Sigmoid colon (tissue), 7 donors: Measurements from ENCODE around the gene AKIRIN1. TPM values are rescaled to one million over a fixed set of nuclear protein-coding genes. Genes with fewer than 3 reads are reported as not detected.
A peak's percentile ranks its signal among the peaks of the same experiment; 100 is the strongest.
"Not testable (repeated sequence)": the region's sequence is repeated elsewhere in the genome, so short reads cannot be mapped to it uniquely, and the experiment has no call there.

Experiments used
- DNase-seq: peaks from one replicate; pipeline ENCODE4 v3.0.0-alpha.2; 2019
- H3K27ac ChIP-seq, 4 donors: fragments of 200-600 bp; sonication (generic); one replicate each; pipeline ENCODE4 v1.5.1; 2016 to 2019; ENCODE audit warnings: mild to moderate bottlenecking in 1 of 4
- H3K27me3 ChIP-seq, 3 donors: fragments of 200-600 bp; sonication (generic); one replicate each; pipeline ENCODE4 v1.5.1; 2019; ENCODE audit warnings: mild to moderate bottlenecking in 1 of 3
- H3K36me3 ChIP-seq, 4 donors: fragments of 200-600 bp; sonication (generic); one replicate each; pipeline ENCODE4 v1.5.1; 2016 to 2019
- H3K4me1 ChIP-seq, 4 donors: fragments of 200-600 bp; sonication (generic); one replicate each; pipeline ENCODE4 v1.5.1; 2017 to 2019
- H3K4me3 ChIP-seq, 4 donors: fragments of 200-600 bp; sonication (generic); one replicate each; pipeline ENCODE4 v1.5.1; 2017 to 2019; ENCODE audit warnings: mild to moderate bottlenecking in 2 of 4, moderate library complexity in 1 of 4
- H3K9me3 ChIP-seq, 4 donors: fragments of 200-600 bp in 3 of 4; sonication (generic) in 3 of 4; one replicate each; pipeline versions ENCODE4 v1.5.1 to v1.6.1; 2013 to 2019
- CTCF ChIP-seq, 4 experiments: fragments of 450-650 bp in 3 of 4; fragments of 200-600 bp in 1 of 4; IDR thresholded peaks; one replicate each; pipeline ENCODE4 v1.5.1; 2016 to 2019; ENCODE audit warnings: antibody characterized with exemption in 4 of 4, mild to moderate bottlenecking in 3 of 4, moderate library complexity in 2 of 4
- EP300 ChIP-seq, 4 donors: sonication (generic); formaldehyde crosslinking; IDR thresholded peaks; one replicate each; pipeline ENCODE4 v1.6.1; 2017; ENCODE audit warnings: antibody characterized with exemption in 4 of 4
- POLR2A ChIP-seq, 2 donors: fragments of 450-650 bp; IDR thresholded peaks; one replicate each; pipeline ENCODE4 v1.6.1; 2016; ENCODE audit warnings: antibody characterized with exemption in 2 of 2, mild to moderate bottlenecking in 2 of 2, moderate library complexity in 2 of 2
- POLR2AphosphoS5 ChIP-seq, 4 donors: sonication (generic); formaldehyde crosslinking; IDR thresholded peaks; one replicate each; pipeline ENCODE4 v1.6.1; 2017; ENCODE audit warnings: antibody characterized with exemption in 4 of 4
- WGBS, 2 donors: extraction: QIAGEN DNeasy Blood & Tissue Kit; methylation state at CpG; one replicate each; pipeline ENCODE4 v1.1.7; 2013; 5-methylcytosine and 5-hydroxymethylcytosine counted together
- intact Hi-C: fragments of 100-400 bp; cut with DNase I; formaldehyde crosslinking; loops from one replicate; pipeline ENCODE4 v1.15.1; 2023
- polyA plus RNA-seq, 3 donors: library from polyadenylated mRNA; stranded (reverse); fragments of 200-250 nt; gene quantifications; one replicate each; pipeline ENCODE4 v1.2.3, GENCODE V29; 2013
- total RNA-seq, 4 donors: library from RNA; depleted of rRNA; stranded (reverse); fragments of >200 nt; gene quantifications; one replicate each; pipeline ENCODE4 v1.1.0, GENCODE V29; 2016
- donor health status: healthy with polysubstance abuse.
- donor health status: Bipolar disorder and iron deficiency.
- donor health status: healthy.

The AKIRIN1 gene
- total and polyA plus RNA-seq, 7 donors: 28.4 to 59.2 (median 51.5) TPM

GRCh38 chr1:39017266-39017665 is 26.2 kb downstream of the AKIRIN1 start:
- H3K36me3 ChIP-seq: peaks cover 0 to 8% (median 0%) of the 10 kb centered on the region in 4 donors
- TF ChIP-seq POLR2A (IDR thresholded peaks at IDR 0.05): no peak
- no peaks in the 10 kb centered on the region for H3K4me1 ChIP-seq
- H3K9me3 ChIP-seq: no peaks in the 10 kb centered on the region
- no peaks in the 10 kb centered on the region for H3K27me3 ChIP-seq
- H3K4me3 ChIP-seq: no peak overlapping the region
- no peak overlapping the region for H3K27ac ChIP-seq
- intact Hi-C loops: no loop called here
- DNase-seq: no peak
- 84 to 90% methylated on average over 5 of the region's 5 CpGs for WGBS, 2 donors

- intact Hi-C loops, H3K36me3 ChIP-seq, DNase-seq, H3K27me3 ChIP-seq, H3K4me1 ChIP-seq, H3K9me3 ChIP-seq, H3K27ac ChIP-seq, H3K4me3 ChIP-seq: not testable (repeated sequence)
- 50 to 100% methylated on average over 1 of the region's 1 CpG for WGBS, 2 donors
Measured at GRCh38 chr1:39020494-39020893, 29.4 kb downstream of the AKIRIN1 start.

- Histone ChIP-seq H3K9me3 (no peaks in the 10 kb centered on the region), H3K4me1 (peaks cover 0 to 6% (median 2%) of the 10 kb centered on the region in 4 donors), H3K27me3 (no peaks in the 10 kb centered on the region), H3K36me3 (no peaks in the 10 kb centered on the region), H3K4me3 (no peak overlapping the region), H3K27ac (no peak overlapping the region)
- DNase-seq: no peak
- no peak for TF ChIP-seq POLR2AphosphoS5 (IDR thresholded peaks at IDR 0.05)
- TF ChIP-seq CTCF (IDR thresholded peaks at IDR 0.05): no peak
- no peak for TF ChIP-seq EP300 (IDR thresholded peaks at IDR 0.05)
- 72 to 82% methylated on average over 1 of the region's 1 CpG for WGBS, 2 donors
- intact Hi-C loops: no loop called here
Measured at GRCh38 chr1:39021426-39021825, 30.4 kb downstream of the AKIRIN1 start.

- 25 to 58% methylated on average over 1 of the region's 1 CpG for WGBS, 2 donors
- intact Hi-C loops: no loop called here
- peaks cover 0 to 18% (median 11%) of the 10 kb centered on the region in 4 donors for H3K4me1 ChIP-seq
- no peaks in the 10 kb centered on the region for H3K9me3 ChIP-seq
- TF ChIP-seq EP300 (IDR thresholded peaks at IDR 0.05) (no peak), POLR2A (IDR thresholded peaks at IDR 0.05) (no peak), POLR2AphosphoS5 (IDR thresholded peaks at IDR 0.05) (no peak), CTCF (IDR thresholded peaks at IDR 0.05) (no peak)
- no peak overlapping the region for H3K4me3 ChIP-seq
- no peaks in the 10 kb centered on the region for H3K36me3 ChIP-seq
- H3K27me3 ChIP-seq: no peaks in the 10 kb centered on the region
- no peak for DNase-seq
- no peak overlapping the region for H3K27ac ChIP-seq
Measured at GRCh38 chr1:39023140-39023539, 32.1 kb downstream of the AKIRIN1 start.

- Histone ChIP-seq H3K36me3 (peaks cover 12 to 30% (median 26%) of the 10 kb centered on the region in 4 donors), H3K27me3 (no peaks in the 10 kb centered on the region), H3K9me3 (no peaks in the 10 kb centered on the region), H3K4me1 (peaks cover 0 to 38% (median 15%) of the 10 kb centered on the region in 4 donors), H3K27ac (peak within 1 kb of the TSS; percentile 89 to 96 (median 94)), H3K4me3 (peak within 1 kb of the TSS; percentile 54 to 74 (median 69))
- 0 to 1% methylated on average over 47 of the region's 47 CpGs for WGBS, 2 donors
- intact Hi-C loops: loop anchor here (1.0 kb wide), 2 partner anchors 35 to 167 kb away; partner anchors contain the start of genes AKIRIN1 and RRAGC
- peak; percentile 97 for DNase-seq
- TF ChIP-seq CTCF (IDR thresholded peaks at IDR 0.05) (no peak), EP300 (IDR thresholded peaks at IDR 0.05) (peak in 1 of 4 donors; percentile 63), POLR2AphosphoS5 (IDR thresholded peaks at IDR 0.05) (peak; percentile 97 to 99 (median 98)), POLR2A (IDR thresholded peaks at IDR 0.05) (peak; percentile 94 to 96)
Measured at GRCh38 chr1:39026051-39026865, 35.2 kb downstream of the AKIRIN1 start, which contains the start of gene NDUFS5. NDUFS5 (plus strand) TSS chr1:39026350; CDS start chr1:39028725, 2,375 bp downstream.
